Activated CD8-positive, alpha-beta memory T cell treated with anti-CD3 and anti-CD28 coated beads, Interleukin-2, amount 50 U/mL, for 48 hours (primary cell): ENCODE measurements around the gene ARHGEF17.
A peak's percentile ranks its signal among the peaks of the same experiment; 100 is the strongest.

Experiments used
- DNase-seq: peaks from one replicate; pipeline ENCODE4 v3.0.0-alpha.2; 2020

The ARHGEF17 gene

GRCh38 chr11:73384125-73384441, 76.0 kb downstream of the ARHGEF17 start:
- DNase-seq, result no peak

DNA sequence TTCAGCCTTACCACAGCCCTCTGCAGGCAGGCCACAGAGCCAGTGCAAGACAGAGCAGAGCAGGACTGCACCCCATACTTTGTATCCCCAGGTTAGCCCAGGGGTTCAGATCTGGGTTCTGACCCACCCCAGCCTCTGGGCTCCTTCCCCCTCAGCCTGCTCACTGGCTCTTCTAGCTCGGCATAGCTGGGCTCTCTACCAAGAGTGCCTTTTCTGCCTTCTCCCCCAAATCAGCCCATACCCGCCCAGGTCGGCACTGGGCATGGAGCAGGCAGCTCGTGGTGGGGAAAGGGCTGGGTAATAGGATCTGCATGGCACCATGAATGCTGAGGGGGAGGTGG, 76.4 kb downstream of the ARHGEF17 start:
- no peak for DNase-seq

- no peak for DNase-seq
These were observed 77.0 kb downstream of the ARHGEF17 start for GRCh38 chr11:73384872-73385689.

DNA sequence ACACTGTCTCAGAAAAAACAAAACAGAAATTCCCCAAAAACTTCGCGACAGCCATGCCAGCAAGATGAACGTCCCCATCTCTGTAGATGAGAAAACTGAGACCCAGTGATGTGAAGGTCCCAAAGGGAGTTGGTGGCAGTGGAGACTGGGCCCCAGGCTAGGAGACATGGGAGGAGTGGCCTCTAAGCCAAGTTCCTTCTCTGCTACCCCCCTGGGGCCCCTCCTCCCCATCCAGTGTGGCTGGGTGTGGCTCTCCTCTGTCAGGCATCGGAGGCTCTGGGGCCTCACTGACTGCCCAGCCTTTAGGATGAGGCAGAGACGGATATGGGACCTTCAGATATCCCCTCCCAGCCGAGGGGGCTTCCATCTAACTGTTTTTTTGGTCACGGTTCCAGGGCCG, 77.9 kb downstream of the ARHGEF17 start:
- no peak for DNase-seq

DNA sequence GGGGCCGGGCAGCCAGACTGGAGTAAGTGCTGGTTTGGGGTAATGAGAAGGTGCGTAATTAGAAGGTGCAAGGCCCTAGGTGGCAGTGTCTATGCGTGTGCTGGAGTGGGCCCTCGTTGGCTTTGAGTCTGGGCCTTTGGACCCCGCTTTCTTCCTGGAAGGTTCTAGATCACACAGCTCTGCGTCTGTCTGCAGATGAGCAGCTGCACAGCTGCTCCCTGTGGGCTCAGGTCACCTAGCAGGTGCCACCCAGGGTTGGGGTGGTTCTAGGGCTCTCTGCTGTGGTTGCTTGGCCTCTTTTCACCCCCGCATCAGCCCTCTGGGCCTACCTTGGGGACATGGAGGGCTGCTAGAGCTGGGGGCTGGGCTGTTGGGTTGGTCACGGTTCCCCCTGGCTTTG, 78.5 kb downstream of the ARHGEF17 start:
- DNase-seq, result no peak

DNA sequence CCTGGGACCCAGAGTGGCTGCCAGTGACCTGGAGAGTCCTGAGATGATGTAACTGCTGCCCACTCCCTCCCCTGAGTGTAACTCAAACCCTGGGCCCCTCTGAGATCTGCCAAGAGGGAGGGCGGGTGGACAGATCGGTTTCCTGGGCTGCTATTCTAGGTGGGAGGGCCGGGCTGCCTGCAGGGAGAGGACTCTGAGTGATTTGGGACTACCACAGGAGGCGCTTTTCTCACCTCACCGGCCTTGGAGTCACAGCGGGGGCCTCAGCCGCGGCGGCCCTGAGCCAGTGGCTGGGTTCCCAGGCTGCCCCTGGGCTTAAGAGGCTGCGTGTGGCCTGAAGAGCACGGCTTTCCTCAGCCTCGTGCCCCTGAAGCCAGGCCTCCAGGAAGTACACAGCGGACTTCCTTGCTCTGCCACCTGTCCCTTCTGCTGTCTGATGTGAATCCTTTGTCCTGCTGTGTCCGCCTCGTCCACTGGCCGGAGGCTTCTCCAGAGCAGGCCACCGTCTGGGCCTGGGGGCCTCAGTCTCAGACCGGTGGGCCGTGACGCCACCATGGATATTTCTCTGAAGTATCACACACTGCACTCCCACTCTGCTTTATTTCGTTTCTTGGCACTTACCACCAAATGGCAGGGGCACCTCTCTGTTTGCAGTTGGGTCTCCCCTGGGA, 79.7 kb downstream of the ARHGEF17 start:
- DNase-seq, result no peak

GRCh38 chr11:73388265-73389133, 80.4 kb downstream of the ARHGEF17 start:
- DNase-seq, result no peak

- no peak for DNase-seq
These were observed 81.1 kb downstream of the ARHGEF17 start for GRCh38 chr11:73389134-73389525.

- no peak for DNase-seq
These were observed 81.8 kb downstream of the ARHGEF17 start for GRCh38 chr11:73389916-73390315.

- no peak for DNase-seq
These were observed 82.8 kb downstream of the ARHGEF17 start for GRCh38 chr11:73390601-73391565.

GRCh38 chr11:73391665-73392064, 83.6 kb downstream of the ARHGEF17 start:
- DNase-seq, result no peak

- DNase-seq, result no peak
These were observed 84.3 kb downstream of the ARHGEF17 start for GRCh38 chr11:73392108-73393010.

GRCh38 chr11:73393011-73393380, 84.9 kb downstream of the ARHGEF17 start:
- no peak for DNase-seq

GRCh38 chr11:73393479-73394415, 85.7 kb downstream of the ARHGEF17 start:
- peak; percentile 78 for DNase-seq

DNA sequence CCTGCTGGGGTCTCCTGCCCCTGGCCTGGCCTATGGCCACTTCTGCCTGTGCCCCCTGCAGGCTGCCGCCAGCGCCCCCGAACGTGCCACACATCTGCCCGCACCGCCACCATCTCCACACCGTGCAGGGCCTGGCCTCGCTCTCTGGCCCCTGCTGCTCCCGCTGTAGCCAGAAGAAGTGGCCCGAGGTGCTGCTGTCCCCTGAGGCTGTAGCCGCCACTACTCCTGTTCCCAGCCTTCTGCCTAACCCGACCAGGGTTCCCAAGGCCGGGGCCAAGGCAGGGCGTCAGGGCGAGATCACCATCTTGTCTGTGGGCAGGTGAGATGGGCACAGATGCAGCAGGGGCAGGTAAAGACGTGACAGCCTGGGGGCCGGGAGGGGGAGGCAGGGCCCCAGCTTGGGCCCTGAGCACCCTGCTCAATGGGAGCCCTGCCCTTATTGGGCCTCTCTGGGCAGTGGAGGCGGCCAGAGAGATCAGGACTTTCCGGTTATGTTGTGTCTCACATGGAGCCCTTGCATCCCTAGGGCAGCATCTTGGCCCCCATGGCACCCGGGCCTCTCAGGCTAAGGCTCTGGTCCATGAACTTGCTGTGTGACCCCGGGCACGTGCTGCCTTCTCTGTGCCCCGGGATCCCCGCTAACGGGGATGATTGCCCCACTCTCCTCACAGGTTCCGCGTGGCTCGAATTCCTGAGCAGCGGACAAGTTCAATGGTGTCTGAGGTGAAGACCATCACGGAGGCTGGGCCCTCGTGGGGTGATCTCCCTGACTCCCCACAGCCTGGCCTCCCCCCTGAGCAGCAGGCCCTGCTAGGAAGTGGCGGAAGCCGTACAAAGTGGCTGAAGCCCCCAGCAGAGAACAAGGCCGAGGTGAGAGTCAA, 86.6 kb downstream of the ARHGEF17 start:
- no peak for DNase-seq

DNA sequence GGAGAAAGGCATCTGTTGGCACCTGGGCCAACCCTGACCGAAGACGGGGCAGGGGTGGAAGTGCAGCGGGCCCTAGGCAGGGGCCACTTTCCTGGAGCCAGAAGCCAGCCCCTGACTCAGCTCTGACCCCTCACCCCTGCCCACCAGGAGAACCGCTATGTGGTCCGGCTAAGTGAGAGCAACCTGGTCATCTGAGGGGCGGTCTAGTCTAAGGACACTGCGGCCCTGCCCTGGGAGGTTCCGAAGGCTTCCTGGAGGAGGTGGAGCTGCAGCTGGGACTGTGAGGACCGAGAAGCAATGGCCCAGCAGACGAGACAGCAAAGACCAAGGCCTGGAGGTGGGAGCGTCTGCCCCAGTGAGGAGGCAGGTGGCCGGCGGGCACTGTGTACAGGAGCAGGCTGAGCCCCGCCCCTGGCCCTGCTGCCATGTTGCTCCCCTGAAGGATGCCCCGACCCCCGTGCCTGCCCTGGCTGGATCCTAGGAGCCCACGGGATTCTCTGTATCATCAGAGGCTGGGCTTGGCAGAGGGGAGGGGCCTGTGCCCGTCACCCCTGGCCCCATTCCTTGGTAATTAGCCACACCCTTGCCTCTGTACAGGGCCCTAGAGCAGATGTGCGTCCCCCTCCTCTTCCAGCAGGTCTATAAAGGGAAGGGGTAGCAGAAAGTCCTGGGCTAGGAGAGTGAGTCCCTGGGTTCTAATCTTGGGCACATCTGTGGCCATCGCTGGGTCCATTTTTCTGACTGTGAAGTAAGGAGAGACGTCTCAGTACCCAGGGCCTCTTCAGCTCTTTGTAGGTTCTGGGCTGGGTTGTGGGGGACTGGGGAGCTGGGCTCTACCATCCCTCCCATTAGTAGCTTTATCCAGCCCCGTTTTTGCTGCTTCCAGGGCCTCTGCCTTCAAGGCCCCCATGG, 87.5 kb downstream of the ARHGEF17 start:
- DNase-seq, result no peak

- no peak for DNase-seq
These were observed 88.3 kb downstream of the ARHGEF17 start for GRCh38 chr11:73396251-73396930.

GRCh38 chr11:73396985-73397384, 88.9 kb downstream of the ARHGEF17 start:
- DNase-seq, result no peak
